B cell (primary cell): Measurements from ENCODE around the gene DNAJB8. TPM values are rescaled to one million over a fixed set of nuclear protein-coding genes. Genes with fewer than 3 reads are reported as not detected.

Experiments used
- ATAC-seq: fragments of 200-7000 bp; cut with Tn5 transposase; one replicate; pipeline ENCODE4 v1.10.0; 2021; ENCODE audit warnings: low read depth, mild to moderate bottlenecking, moderate number of reproducible peaks, moderate library complexity
- CTCF ChIA-PET: fragments of 350-600 bp; sonication (Branson Sonifier 250); formaldehyde crosslinking; loops from one replicate; lab custom pipeline; 2021; ENCODE audit warnings: antibody characterized with exemption, inconsistent platforms; lab: Charles Lee
- POLR2A ChIA-PET: fragments of 350-600 bp; sonication (Branson Sonifier 250); formaldehyde crosslinking; loops from one replicate; lab custom pipeline; 2021; ENCODE audit warnings: antibody characterized with exemption; lab: Charles Lee
- DNase-seq: peaks from one replicate; pipeline ENCODE4 v3.0.0; 2013
- H2AFZ ChIP-seq: 2 replicates; pipeline ENCODE4 v1.6.1; 2012; ENCODE audit warnings: mild to moderate bottlenecking, low read depth, low read length; ENCODE audit not compliant: insufficient read depth, poor library complexity, severe bottlenecking
- H3K27ac ChIP-seq, 2 donors: 1 replicate in 1 of 2; 2 replicates in 1 of 2; pipeline ENCODE4 v1.5.1; 2012 to 2013; ENCODE audit warnings: low read length in 2 of 2, mild to moderate bottlenecking in 2 of 2, moderate library complexity in 1 of 2
- H3K27me3 ChIP-seq, 4 experiments: fragments of 200-600 bp in 1 of 4; sonication (generic) in 1 of 4; replicated peaks in 1 of 4; 1 replicate in 2 of 4; 2 replicates in 2 of 4; pipeline versions ENCODE4 v1.6.1 to v1.7.0; 2013 to 2016; ENCODE audit warnings: low read length in 3 of 4, mild to moderate bottlenecking in 2 of 4, mixed read lengths in 1 of 4, moderate library complexity in 1 of 4; ENCODE audit not compliant: insufficient read depth in 4 of 4, control insufficient read depth in 3 of 4; ENCODE audit errors: control extremely low read depth in 1 of 4
- H3K36me3 ChIP-seq, 2 experiments: replicated peaks in 1 of 2; 1 replicate in 1 of 2; 2 replicates in 1 of 2; pipeline versions ENCODE4 v1.6.1 to v1.7.1; 2013; ENCODE audit warnings: low read length in 1 of 2; ENCODE audit not compliant: insufficient read depth in 2 of 2, control insufficient read depth in 1 of 2; ENCODE audit errors: control extremely low read depth in 1 of 2, extremely low read depth in 1 of 2
- H3K4me1 ChIP-seq, 2 donors: fragments of 200-600 bp in 1 of 2; sonication (generic) in 1 of 2; 1 replicate in 1 of 2; 2 replicates in 1 of 2; pipeline versions ENCODE4 v1.5.1 to v1.6.1; 2013 to 2017; ENCODE audit warnings: low read length in 2 of 2; ENCODE audit not compliant: control insufficient read depth in 2 of 2, insufficient read depth in 2 of 2
- H3K4me2 ChIP-seq: replicated peaks from 2 replicates; pipeline ENCODE3; 2012; ENCODE audit warnings: mild to moderate bottlenecking, low read depth, low read length; ENCODE audit not compliant: poor library complexity, severe bottlenecking
- H3K4me3 ChIP-seq, 5 experiments: fragments of 200-600 bp in 1 of 5; sonication (generic) in 1 of 5; 1 replicate in 3 of 5; 2 replicates in 2 of 5; pipeline versions ENCODE4 v1.5.1 to v1.7.0; 2011 to 2016; ENCODE audit warnings: low read length in 4 of 5, mild to moderate bottlenecking in 4 of 5, low read depth in 2 of 5, control low read depth in 1 of 5, moderate library complexity in 1 of 5; ENCODE audit not compliant: insufficient read depth in 1 of 5; ENCODE audit errors: control extremely low read depth in 1 of 5, extremely low read depth in 1 of 5
- H3K79me2 ChIP-seq: fragments of 200-600 bp; sonication (generic); one replicate; pipeline ENCODE4 v1.6.0; 2016; ENCODE audit warnings: low read length; ENCODE audit not compliant: control insufficient read depth, insufficient read depth
- H3K9ac ChIP-seq: fragments of 200-600 bp; sonication (generic); 2 replicates; pipeline ENCODE4 v1.6.1; 2017; ENCODE audit warnings: mild to moderate bottlenecking, low read length, moderate library complexity
- H3K9me3 ChIP-seq, 3 donors: one replicate each; pipeline versions ENCODE4 v1.6.1 to v1.7.1; 2013; ENCODE audit warnings: low read length in 2 of 3; ENCODE audit not compliant: control insufficient read depth in 2 of 3, insufficient read depth in 1 of 3; ENCODE audit errors: control extremely low read depth in 1 of 3
- H4K20me1 ChIP-seq: 2 replicates; pipeline ENCODE4 v1.6.0; 2012; ENCODE audit warnings: mild to moderate bottlenecking, low read length; ENCODE audit not compliant: insufficient read depth, control insufficient read depth, poor library complexity, severe bottlenecking
- H3K27ac Mint-ChIP-seq: one replicate; pipeline ENCODE4 v1.8.0; 2021; ENCODE audit warnings: mixed read lengths
- H3K27me3 Mint-ChIP-seq: one replicate; pipeline ENCODE4 v1.8.0; 2021; ENCODE audit warnings: mixed read lengths
- H3K4me1 Mint-ChIP-seq: one replicate; pipeline ENCODE4 v1.8.0; 2021; ENCODE audit warnings: mixed read lengths
- H3K4me3 Mint-ChIP-seq: one replicate; pipeline ENCODE4 v1.8.0; 2021; ENCODE audit warnings: mixed read lengths
- H3K9me3 Mint-ChIP-seq: one replicate; pipeline ENCODE4 v1.8.0; 2022; ENCODE audit warnings: mixed read lengths; ENCODE audit not compliant: insufficient read depth
- CTCF ChIP-seq: fragments of 200-600 bp; IDR thresholded peaks from one replicate; pipeline ENCODE4 v1.8.0; 2022; ENCODE audit warnings: antibody characterized with exemption, mild to moderate bottlenecking
- EZH2 ChIP-seq: IDR thresholded peaks from 2 replicates; pipeline ENCODE4 v1.6.1; 2012; ENCODE audit warnings: borderline replicate concordance, low read depth, mild to moderate bottlenecking, moderate library complexity, low read length; ENCODE audit not compliant: insufficient read depth, poor library complexity, severe bottlenecking
- WGBS: methylation state at CpG from one replicate; pipeline ENCODE4 v1.1.5; 2013; ENCODE audit warnings: missing lambda C conversion rate; ENCODE audit not compliant: insufficient coverage; 5-methylcytosine and 5-hydroxymethylcytosine counted together
- intact Hi-C: fragments of 100-400 bp; cut with micrococcal nuclease; formaldehyde crosslinking; loops from one replicate; pipeline ENCODE4 v1.10.0; 2022
- polyA plus RNA-seq: library from polyadenylated mRNA; depleted of rRNA; stranded (reverse); fragments of >200 nt; gene quantifications from 2 replicates; pipeline ENCODE4 v1.2.3, GENCODE V29; 2012
- total RNA-seq, 2 donors: library from RNA; stranded (reverse); fragments of 120-200 nt in 1 of 2; gene quantifications; 1 replicate in 1 of 2; 2 replicates in 1 of 2; pipeline versions ENCODE4 v1.2.3 to v1.2.4, GENCODE V29; 2013 to 2022

Gene DNAJB8
- total and polyA plus RNA-seq, 2 donors (not counting 1 experiment from before 2014, with no cell fraction given): not detected

GRCh38 chr3:128508852-128509251 lies 42.2 kb upstream of the DNAJB8 start:
- 94% methylated on average over 3 of the region's 5 CpGs for WGBS
- Mint-ChIP-seq H3K27me3 (peaks cover 39% of the 10 kb centered on the region), H3K4me3 (no peak overlapping the region), H3K9me3 (no peaks in the 10 kb centered on the region), H3K27ac (no peak overlapping the region), H3K4me1 (no peaks in the 10 kb centered on the region)
- Histone ChIP-seq H3K9me3 (peaks cover 3 to 7% (median 3%) of the 10 kb centered on the region in 3 donors), H4K20me1 (no peaks in the 10 kb centered on the region), H3K27me3 (peaks cover 0 to 16% (median 2%) of the 10 kb centered on the region in 4 experiments), H3K27ac (no peak overlapping the region), H3K4me1 (no peaks in the 10 kb centered on the region), H3K4me2 (no peak overlapping the region), H3K79me2 (no peaks in the 10 kb centered on the region), H3K36me3 (no peaks in the 10 kb centered on the region), H3K9ac (no peak overlapping the region), H3K4me3 (no peak overlapping the region), H2AFZ (no peak overlapping the region)
- POLR2A ChIA-PET: no interaction called here
- CTCF ChIA-PET: no interaction called here
- TF ChIP-seq CTCF (no peak), EZH2 (no peak)
- DNase-seq (no peak), ATAC-seq (no peak)
- intact Hi-C loops: no loop called here

GRCh38 chr3:128506754-128507153 lies 40.1 kb upstream of the DNAJB8 start:
- H3K4me3 Mint-ChIP-seq: no peak overlapping the region
- no peaks in the 10 kb centered on the region for H3K36me3 ChIP-seq
- H3K27ac Mint-ChIP-seq: no peak overlapping the region
- peaks cover 0 to 4% (median 3%) of the 10 kb centered on the region in 3 donors for H3K9me3 ChIP-seq
- H2AFZ ChIP-seq: no peak overlapping the region
- no peak overlapping the region for H3K4me3 ChIP-seq
- no peaks in the 10 kb centered on the region for H3K4me1 ChIP-seq
- no peaks in the 10 kb centered on the region for H4K20me1 ChIP-seq
- no peaks in the 10 kb centered on the region for H3K9me3 Mint-ChIP-seq
- H3K9ac ChIP-seq: no peak overlapping the region
- ChIA-PET POLR2A (no interaction called here), CTCF (no interaction called here)
- WGBS: 89% methylated on average over 2 of the region's 2 CpGs
- TF ChIP-seq CTCF: no peak
- TF ChIP-seq EZH2: no peak
- intact Hi-C loops: no loop called here
- no peaks in the 10 kb centered on the region for H3K4me1 Mint-ChIP-seq
- no peak overlapping the region for H3K27ac ChIP-seq
- H3K27me3 Mint-ChIP-seq: peaks cover 54% of the 10 kb centered on the region
- DNase-seq: no peak
- H3K4me2 ChIP-seq: no peak overlapping the region
- no peaks in the 10 kb centered on the region for H3K79me2 ChIP-seq
- no peak for ATAC-seq
- peaks cover 0 to 19% (median 2%) of the 10 kb centered on the region in 4 experiments for H3K27me3 ChIP-seq
